Left lobe of liver (tissue), 2 donors: ENCODE results near the gene MTCL3.
A peak's percentile ranks its signal among the peaks of the same experiment; 100 is the strongest.

ENCODE experiments used
- ATAC-seq: fragments of 200-7000 bp; cut with Tn5 transposase; one replicate; pipeline ENCODE4 v1.9.1; 2020; ENCODE audit warnings: mild to moderate bottlenecking, moderate library complexity
- DNase-seq: peaks from one replicate; pipeline ENCODE4 v3.0.0-alpha.2; 2020; ENCODE audit warnings: low spot score
- donor health status: DM: no; HTN: no; CAD: no; lungs with moderate emphysema.
- donor health status: DM: no; HTN: yes; CAD: no.

The MTCL3 gene

GRCh38 chr6:127518710-127519468 is at the start of gene MTCL3:
TSS of gene MTCL3 (minus strand) at chr6:127519335.
- ATAC-seq: no peak
- no peak for DNase-seq

- no peak for DNase-seq
- ATAC-seq: no peak
Observed at GRCh38 chr6:127567476-127567875, 48.3 kb upstream of the MTCL3 start.

GRCh38 chr6:127566651-127567050 is 47.5 kb upstream of the MTCL3 start:
- no peak for DNase-seq
- no peak for ATAC-seq

- DNase-seq (no peak), ATAC-seq (no peak)
Observed at GRCh38 chr6:127566119-127566518, 47.0 kb upstream of the MTCL3 start.

GRCh38 chr6:127564761-127565160 is 45.6 kb upstream of the MTCL3 start:
- no peak for ATAC-seq
- DNase-seq: no peak

GRCh38 chr6:127561660-127562059 is 42.5 kb upstream of the MTCL3 start:
- DNase-seq: no peak
- ATAC-seq: no peak

GRCh38 chr6:127554435-127555006 is 35.4 kb upstream of the MTCL3 start:
- peak; percentile 90 for ATAC-seq
- DNase-seq: no peak

GRCh38 chr6:127550403-127550802 is 31.3 kb upstream of the MTCL3 start:
- ATAC-seq: no peak
- no peak for DNase-seq

- no peak for DNase-seq
Observed at GRCh38 chr6:127547904-127548649, 28.9 kb upstream of the MTCL3 start.

GRCh38 chr6:127547215-127547614 is 28.1 kb upstream of the MTCL3 start:
- ATAC-seq: no peak
- no peak for DNase-seq

More at GRCh38 chr6:127547904-127548649, 28.9 kb upstream of the MTCL3 start:
- no peak for ATAC-seq

- ATAC-seq (peak; percentile 50), DNase-seq (no peak)
Observed at GRCh38 chr6:127539272-127539671, 20.1 kb upstream of the MTCL3 start.

GRCh38 chr6:127538750-127539264 is 19.7 kb upstream of the MTCL3 start:
- no peak for ATAC-seq

GRCh38 chr6:127533736-127534135 is 14.6 kb upstream of the MTCL3 start:
- DNase-seq (no peak), ATAC-seq (no peak)

More at GRCh38 chr6:127538750-127539264, 19.7 kb upstream of the MTCL3 start:
- no peak for DNase-seq

GRCh38 chr6:127533011-127533410 is 13.9 kb upstream of the MTCL3 start:
- no peak for ATAC-seq
- DNase-seq: no peak

GRCh38 chr6:127522714-127523113 is 3.6 kb upstream of the MTCL3 start:
- no peak for ATAC-seq
- DNase-seq: no peak

- ATAC-seq: no peak
Observed at GRCh38 chr6:127520066-127520465, 931 bp upstream of the MTCL3 start.

GRCh38 chr6:127519469-127519785 is 292 bp upstream of the MTCL3 start:
- no peak for DNase-seq
- ATAC-seq: no peak

More at GRCh38 chr6:127520066-127520465, 931 bp upstream of the MTCL3 start:
- no peak for DNase-seq

GRCh38 chr6:127518191-127518709 is 885 bp downstream of the MTCL3 start:
- ATAC-seq: no peak

GRCh38 chr6:127517693-127518092 is 1.4 kb downstream of the MTCL3 start:
- DNase-seq (no peak), ATAC-seq (no peak)

More at GRCh38 chr6:127518191-127518709, 885 bp downstream of the MTCL3 start:
- no peak for DNase-seq

GRCh38 chr6:127516662-127517273 is 2.4 kb downstream of the MTCL3 start:
- peak; percentile 72 for ATAC-seq
- DNase-seq: no peak
